ENCODE results near the gene CORIN. TPM values are rescaled to one million over a fixed set of nuclear protein-coding genes. Genes with fewer than 3 reads are reported as not detected.

Gene CORIN
- total RNA-seq, 4 donors from 2014 or later = 1.2 to 6.1 (median 2.5) TPM

DNA sequence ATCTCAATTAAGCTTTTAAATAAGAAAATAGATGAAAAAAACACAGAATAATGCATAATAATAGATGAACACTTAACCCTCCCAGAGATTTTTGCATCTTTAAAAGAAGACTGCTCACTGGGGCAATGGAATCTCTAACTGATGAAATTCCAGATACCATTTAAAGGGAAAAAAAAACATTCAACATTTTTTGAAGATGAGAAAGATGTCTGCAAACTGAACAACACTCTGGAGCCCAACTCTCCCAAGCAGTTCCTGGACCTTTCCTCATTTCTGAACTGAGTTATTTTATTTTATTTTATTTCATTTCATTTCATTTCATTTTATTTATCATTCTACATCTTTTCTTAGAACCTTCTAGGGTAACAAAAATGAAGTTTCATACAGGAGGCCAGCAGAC is 90.7 kb downstream of the CORIN start:
- Histone ChIP-seq H3K36me3 (no peaks in the 10 kb centered on the region), H3K27me3 (no peaks in the 10 kb centered on the region), H3K9me3 (no peaks in the 10 kb centered on the region), H3K4me1 (no peaks in the 10 kb centered on the region), H3K27ac (no peak overlapping the region), H3K4me3 (no peak overlapping the region)
- no peak for DNase-seq (ENCODE audit: low spot score in 2 of 2)
- TF ChIP-seq POLR2A (IDR thresholded peaks at IDR 0.05) (no peak), POLR2AphosphoS5 (IDR thresholded peaks at IDR 0.05) (no peak), EP300 (IDR thresholded peaks at IDR 0.05) (no peak)
- TF ChIP-seq, protein P1, sequence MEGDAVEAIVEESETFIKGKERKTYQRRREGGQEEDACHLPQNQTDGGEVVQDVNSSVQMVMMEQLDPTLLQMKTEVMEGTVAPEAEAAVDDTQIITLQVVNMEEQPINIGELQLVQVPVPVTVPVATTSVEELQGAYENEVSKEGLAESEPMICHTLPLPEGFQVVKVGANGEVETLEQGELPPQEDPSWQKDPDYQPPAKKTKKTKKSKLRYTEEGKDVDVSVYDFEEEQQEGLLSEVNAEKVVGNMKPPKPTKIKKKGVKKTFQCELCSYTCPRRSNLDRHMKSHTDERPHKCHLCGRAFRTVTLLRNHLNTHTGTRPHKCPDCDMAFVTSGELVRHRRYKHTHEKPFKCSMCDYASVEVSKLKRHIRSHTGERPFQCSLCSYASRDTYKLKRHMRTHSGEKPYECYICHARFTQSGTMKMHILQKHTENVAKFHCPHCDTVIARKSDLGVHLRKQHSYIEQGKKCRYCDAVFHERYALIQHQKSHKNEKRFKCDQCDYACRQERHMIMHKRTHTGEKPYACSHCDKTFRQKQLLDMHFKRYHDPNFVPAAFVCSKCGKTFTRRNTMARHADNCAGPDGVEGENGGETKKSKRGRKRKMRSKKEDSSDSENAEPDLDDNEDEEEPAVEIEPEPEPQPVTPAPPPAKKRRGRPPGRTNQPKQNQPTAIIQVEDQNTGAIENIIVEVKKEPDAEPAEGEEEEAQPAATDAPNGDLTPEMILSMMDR (IDR thresholded peaks at IDR 0.05) = no peak

DNA sequence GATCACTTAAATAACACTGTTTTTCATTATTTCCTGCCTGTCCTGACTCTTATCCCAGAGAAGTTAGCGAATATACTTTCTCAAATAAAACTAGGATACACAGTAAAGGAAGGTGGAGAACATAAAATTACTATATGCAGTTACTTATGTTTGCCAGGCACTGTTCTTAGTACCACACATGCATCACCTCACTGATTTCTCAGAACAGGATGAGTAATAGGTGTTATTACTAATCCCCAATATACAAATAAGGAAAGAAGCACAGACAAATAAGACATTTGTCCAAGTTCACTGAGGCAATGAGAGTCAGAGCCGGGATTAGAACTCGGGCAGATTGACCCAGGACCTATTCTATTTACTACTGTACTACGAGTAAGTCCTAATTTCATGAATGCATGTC is 91.7 kb downstream of the CORIN start:
- Histone ChIP-seq H3K36me3 (no peaks in the 10 kb centered on the region), H3K4me3 (no peak overlapping the region), H3K9me3 (no peaks in the 10 kb centered on the region), H3K27ac (no peak overlapping the region), H3K27me3 (no peaks in the 10 kb centered on the region), H3K4me1 (no peaks in the 10 kb centered on the region)
- TF ChIP-seq POLR2A (IDR thresholded peaks at IDR 0.05) (no peak), POLR2AphosphoS5 (IDR thresholded peaks at IDR 0.05) (no peak), EP300 (IDR thresholded peaks at IDR 0.05) (no peak)
- TF ChIP-seq, protein P1 (IDR thresholded peaks at IDR 0.05) = no peak
- WGBS = 92% methylated on average over 4 of the region's 4 CpGs
- no peak for DNase-seq (ENCODE audit: low spot score in 2 of 2)

DNA sequence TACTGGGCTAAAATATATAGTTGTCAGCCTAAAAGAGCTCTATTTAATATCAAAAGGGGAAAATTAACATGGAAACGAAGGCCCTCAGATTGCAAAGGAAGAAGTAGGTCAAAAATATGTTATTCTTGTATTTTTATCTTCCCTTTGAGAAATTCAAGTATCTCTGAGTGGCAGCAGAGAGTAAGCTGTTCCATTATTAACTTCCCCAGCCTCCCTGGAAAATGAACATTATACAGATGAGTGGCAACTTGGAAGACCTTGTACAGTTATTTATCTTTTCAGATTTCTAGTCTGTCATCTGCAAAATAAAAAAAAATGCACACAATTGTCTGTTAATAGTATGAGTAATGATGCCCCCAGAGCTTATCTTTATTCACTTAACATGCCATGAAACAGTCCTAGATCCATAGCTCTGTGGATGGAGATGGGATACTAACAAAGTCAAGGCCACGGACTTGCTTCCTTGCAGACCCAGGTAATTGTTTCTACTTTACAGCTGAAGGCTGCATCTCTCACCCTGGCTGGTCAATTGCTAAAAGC is 93.0 kb downstream of the CORIN start:
- TF ChIP-seq, protein P1 (IDR thresholded peaks at IDR 0.05) = no peak
- TF ChIP-seq POLR2AphosphoS5 (IDR thresholded peaks at IDR 0.05) (no peak), EP300 (IDR thresholded peaks at IDR 0.05) (no peak), POLR2A (IDR thresholded peaks at IDR 0.05) (no peak)
- H3K9me3 ChIP-seq = no peaks in the 10 kb centered on the region
- no peak overlapping the region for H3K27ac ChIP-seq
- no peaks in the 10 kb centered on the region for H3K36me3 ChIP-seq
- DNase-seq (ENCODE audit: low spot score in 2 of 2) = no peak
- WGBS = 76% methylated on average over 2 of the region's 2 CpGs
- H3K27me3 ChIP-seq = no peaks in the 10 kb centered on the region
- no peaks in the 10 kb centered on the region for H3K4me1 ChIP-seq
- H3K4me3 ChIP-seq = no peak overlapping the region

DNA sequence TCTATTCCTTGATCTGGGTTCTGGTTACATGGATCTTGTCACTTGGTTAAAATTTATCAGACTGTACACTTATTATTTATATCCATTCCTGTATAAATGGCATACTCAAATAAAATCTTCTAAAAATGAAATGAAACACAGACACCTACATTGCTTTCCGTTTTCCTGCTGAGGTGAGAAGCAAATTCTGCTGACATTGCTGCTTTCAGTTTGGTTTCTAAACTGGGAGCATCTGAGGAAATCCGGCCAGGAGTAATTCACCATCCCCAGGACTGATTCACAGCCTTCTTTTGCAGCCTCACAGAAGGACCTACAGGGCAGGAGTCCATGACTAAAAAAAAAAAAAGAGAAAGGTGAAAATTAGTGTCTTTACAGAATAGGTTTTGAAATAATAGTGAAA is 93.6 kb downstream of the CORIN start:
- Histone ChIP-seq H3K9me3 (peaks cover 1% of the 10 kb centered on the region), H3K4me1 (no peaks in the 10 kb centered on the region), H3K36me3 (no peaks in the 10 kb centered on the region), H3K27ac (no peak overlapping the region), H3K27me3 (no peaks in the 10 kb centered on the region), H3K4me3 (no peak overlapping the region)
- DNase-seq (ENCODE audit: low spot score in 2 of 2) = no peak
- 71% methylated on average over 2 of the region's 2 CpGs for WGBS
- TF ChIP-seq EP300 (IDR thresholded peaks at IDR 0.05) (no peak), POLR2AphosphoS5 (IDR thresholded peaks at IDR 0.05) (no peak)
- TF ChIP-seq, protein P1 (IDR thresholded peaks at IDR 0.05) = no peak

DNA sequence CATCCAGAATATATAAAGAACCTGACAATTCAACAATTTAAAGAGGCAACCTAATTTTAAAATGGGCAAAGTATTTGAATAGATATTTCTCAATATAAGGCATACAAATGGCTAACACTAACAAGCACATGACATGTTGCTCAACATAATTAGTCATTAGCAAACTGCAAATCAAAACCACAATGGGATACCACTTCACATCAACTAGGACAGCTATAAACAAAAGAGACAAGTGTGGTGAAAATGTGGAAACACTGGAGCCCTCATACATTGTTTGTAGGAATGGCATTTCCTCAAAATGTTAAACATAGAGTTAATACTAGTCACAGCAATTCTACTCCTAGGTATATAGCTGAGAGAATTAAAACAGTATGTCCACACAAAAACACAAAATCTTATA is 96.7 kb downstream of the CORIN start:
- no peaks in the 10 kb centered on the region for H3K36me3 ChIP-seq
- H3K4me3 ChIP-seq = no peak overlapping the region
- no peak for DNase-seq (ENCODE audit: low spot score in 2 of 2)
- TF ChIP-seq, protein P1 (IDR thresholded peaks at IDR 0.05) = no peak
- no peak for TF ChIP-seq EP300 (IDR thresholded peaks at IDR 0.05)
- no peak for TF ChIP-seq POLR2A (IDR thresholded peaks at IDR 0.05)
- no peak for TF ChIP-seq POLR2AphosphoS5 (IDR thresholded peaks at IDR 0.05)
- no peaks in the 10 kb centered on the region for H3K27me3 ChIP-seq
- peaks cover 8% of the 10 kb centered on the region for H3K9me3 ChIP-seq
- H3K27ac ChIP-seq = no peak overlapping the region
- no peaks in the 10 kb centered on the region for H3K4me1 ChIP-seq

All from suprapubic skin (tissue), 4 donors.